ENCODE data around the gene GABBR2.

The GABBR2 gene

DNA sequence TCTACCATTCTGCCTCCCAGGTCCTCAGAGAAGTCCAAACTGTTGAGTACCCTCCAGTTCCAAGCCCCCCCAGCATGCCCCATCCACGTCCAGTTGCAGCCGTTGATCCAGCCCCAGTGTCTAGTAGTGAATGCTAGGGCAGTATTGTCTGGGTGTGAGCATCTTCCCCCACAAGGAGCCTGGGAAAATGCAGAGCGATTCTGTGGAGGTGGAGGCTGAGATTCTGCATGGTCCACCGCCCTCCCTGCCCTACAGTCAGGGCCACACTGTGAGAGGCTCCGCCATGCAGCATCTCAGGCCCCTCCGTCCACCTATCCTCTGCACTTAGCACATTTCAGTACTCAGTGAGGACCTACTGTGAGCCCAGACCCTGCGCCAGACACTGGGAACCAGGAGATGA is 135.9 kb downstream of the GABBR2 start:
- DNase-seq (ENCODE audit: low read depth): no peak
- H3K4me3 ChIP-seq (ENCODE audit: low read depth, low read length): no peak overlapping the region
- TF ChIP-seq, protein P1, sequence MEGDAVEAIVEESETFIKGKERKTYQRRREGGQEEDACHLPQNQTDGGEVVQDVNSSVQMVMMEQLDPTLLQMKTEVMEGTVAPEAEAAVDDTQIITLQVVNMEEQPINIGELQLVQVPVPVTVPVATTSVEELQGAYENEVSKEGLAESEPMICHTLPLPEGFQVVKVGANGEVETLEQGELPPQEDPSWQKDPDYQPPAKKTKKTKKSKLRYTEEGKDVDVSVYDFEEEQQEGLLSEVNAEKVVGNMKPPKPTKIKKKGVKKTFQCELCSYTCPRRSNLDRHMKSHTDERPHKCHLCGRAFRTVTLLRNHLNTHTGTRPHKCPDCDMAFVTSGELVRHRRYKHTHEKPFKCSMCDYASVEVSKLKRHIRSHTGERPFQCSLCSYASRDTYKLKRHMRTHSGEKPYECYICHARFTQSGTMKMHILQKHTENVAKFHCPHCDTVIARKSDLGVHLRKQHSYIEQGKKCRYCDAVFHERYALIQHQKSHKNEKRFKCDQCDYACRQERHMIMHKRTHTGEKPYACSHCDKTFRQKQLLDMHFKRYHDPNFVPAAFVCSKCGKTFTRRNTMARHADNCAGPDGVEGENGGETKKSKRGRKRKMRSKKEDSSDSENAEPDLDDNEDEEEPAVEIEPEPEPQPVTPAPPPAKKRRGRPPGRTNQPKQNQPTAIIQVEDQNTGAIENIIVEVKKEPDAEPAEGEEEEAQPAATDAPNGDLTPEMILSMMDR (IDR thresholded peaks at IDR 0.05; ENCODE audit: control insufficient read depth, extremely low read depth, insufficient read depth): no peak

- TF ChIP-seq, protein P1 (IDR thresholded peaks at IDR 0.05; ENCODE audit: control insufficient read depth, extremely low read depth, insufficient read depth): no peak
- no peak for DNase-seq (ENCODE audit: low read depth)
- H3K4me3 ChIP-seq (ENCODE audit: low read depth, low read length): no peak overlapping the region
These were observed 136.6 kb downstream of the GABBR2 start for GRCh38 chr9:98572054-98572627.

DNA sequence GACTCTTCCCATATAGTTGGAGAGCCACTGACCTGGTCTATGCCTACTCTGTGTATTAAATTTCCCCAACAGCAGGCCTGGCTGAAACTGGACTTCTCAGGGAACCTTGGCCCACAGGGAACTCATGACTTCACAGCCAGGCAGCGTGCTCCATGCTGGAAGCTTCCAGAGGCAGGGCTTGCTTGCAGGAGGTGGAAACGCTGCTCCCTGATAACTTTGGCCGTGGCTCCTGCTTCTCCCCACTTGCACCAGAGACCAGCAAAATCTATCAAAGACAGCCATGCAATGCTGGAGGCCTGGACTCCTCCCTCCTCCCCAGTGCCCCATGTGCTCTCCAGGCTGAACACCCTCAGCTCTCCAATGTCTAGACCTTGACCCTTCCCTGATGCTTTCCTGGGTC is 137.1 kb downstream of the GABBR2 start:
- no peak for DNase-seq (ENCODE audit: low read depth)
- TF ChIP-seq, protein P1 (IDR thresholded peaks at IDR 0.05; ENCODE audit: control insufficient read depth, extremely low read depth, insufficient read depth): no peak
- H3K4me3 ChIP-seq (ENCODE audit: low read depth, low read length): no peak overlapping the region

- TF ChIP-seq, protein P1 (IDR thresholded peaks at IDR 0.05; ENCODE audit: control insufficient read depth, extremely low read depth, insufficient read depth): no peak
- no peak overlapping the region for H3K4me3 ChIP-seq (ENCODE audit: low read depth, low read length)
- no peak for DNase-seq (ENCODE audit: low read depth)
These were observed 137.9 kb downstream of the GABBR2 start for GRCh38 chr9:98570663-98571440.

GRCh38 chr9:98570055-98570454 is 138.7 kb downstream of the GABBR2 start:
- H3K4me3 ChIP-seq (ENCODE audit: low read depth, low read length): no peak overlapping the region
- no peak for DNase-seq (ENCODE audit: low read depth)
- TF ChIP-seq, protein P1 (IDR thresholded peaks at IDR 0.05; ENCODE audit: control insufficient read depth, extremely low read depth, insufficient read depth): no peak

DNA sequence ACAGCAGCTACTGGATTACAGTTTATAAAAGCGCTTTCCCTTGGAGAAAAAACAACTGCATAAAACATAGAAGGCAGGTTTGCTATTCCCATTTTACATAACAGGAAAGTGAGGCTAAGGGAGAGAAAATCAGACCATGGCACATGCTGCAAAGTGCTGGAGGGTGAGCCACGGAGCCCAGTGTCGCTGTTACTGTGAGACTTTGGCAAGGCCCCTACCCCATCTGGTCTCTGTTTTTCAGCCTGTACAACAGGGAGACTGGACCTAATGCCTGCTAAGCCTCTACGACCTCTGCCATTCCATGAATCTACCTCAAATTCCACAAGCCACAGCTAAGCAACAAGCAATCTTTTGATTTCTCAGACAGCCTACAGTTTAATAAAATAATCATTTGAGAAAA is 139.2 kb downstream of the GABBR2 start:
- no peak overlapping the region for H3K4me3 ChIP-seq (ENCODE audit: low read depth, low read length)
- DNase-seq (ENCODE audit: low read depth): no peak
- TF ChIP-seq, protein P1 (IDR thresholded peaks at IDR 0.05; ENCODE audit: control insufficient read depth, extremely low read depth, insufficient read depth): no peak

All from LNCaP clone FGC (cell line).